Keratinocyte (primary cell): Measurements from ENCODE around the gene CSH2. TPM values are rescaled to one million over a fixed set of nuclear protein-coding genes. Genes with fewer than 3 reads are reported as not detected.

Experiments
- DNase-seq: peaks from one replicate; pipeline ENCODE4 v3.0.0-alpha.2; 2011; ENCODE audit warnings: low read depth, missing footprints, low spot score
- FAIRE-seq: peaks from 2 replicates; lab custom pipeline; 2011; peaks lifted over from hg19 to GRCh38; lab: Jason Lieb, UNC
- H2AFZ ChIP-seq: 2 replicates; pipeline ENCODE4 v1.6.0; 2012; ENCODE audit warnings: low read length, control low read depth, inconsistent platforms; ENCODE audit not compliant: control insufficient read depth
- H3K27ac ChIP-seq: 2 replicates; pipeline ENCODE4 v1.5.1; 2011; ENCODE audit warnings: low read length; ENCODE audit not compliant: control insufficient read depth, insufficient read depth
- H3K27me3 ChIP-seq: 3 replicates; pipeline ENCODE4 v1.6.0; 2011; ENCODE audit warnings: low read length; ENCODE audit not compliant: control insufficient read depth, insufficient read depth; ENCODE audit errors: extremely low read depth
- H3K36me3 ChIP-seq, 2 experiments: 2 replicates in 1 of 2; 3 replicates in 1 of 2; pipeline ENCODE4 v1.5.1; 2011; ENCODE audit warnings: low read length in 2 of 2, mild to moderate bottlenecking in 1 of 2; ENCODE audit not compliant: control insufficient read depth in 2 of 2, insufficient read depth in 2 of 2; ENCODE audit errors: extremely low read depth in 1 of 2
- H3K4me1 ChIP-seq: 3 replicates; pipeline ENCODE4 v1.5.1; 2011; ENCODE audit warnings: low read length; ENCODE audit not compliant: control insufficient read depth, insufficient read depth; ENCODE audit errors: extremely low read depth
- H3K4me2 ChIP-seq: 3 replicates; pipeline ENCODE4 v1.6.0; 2011; ENCODE audit warnings: low read depth, low read length; ENCODE audit not compliant: control insufficient read depth, insufficient read depth; ENCODE audit errors: extremely low read depth
- H3K4me3 ChIP-seq, 3 experiments: fragments of 200-600 bp in 1 of 3; sonication (generic) in 1 of 3; 2 replicates in 2 of 3; 3 replicates in 1 of 3; pipeline ENCODE4 v1.5.1; 2011 to 2016; ENCODE audit warnings: low read length in 3 of 3, mild to moderate bottlenecking in 3 of 3, control low read depth in 2 of 3, inconsistent platforms in 1 of 3, low read depth in 1 of 3, mixed read lengths in 1 of 3, mixed run types in 1 of 3, moderate library complexity in 1 of 3; ENCODE audit not compliant: control insufficient read depth in 2 of 3, insufficient read depth in 2 of 3; ENCODE audit errors: extremely low read depth in 1 of 3
- H3K79me2 ChIP-seq: 2 replicates; pipeline ENCODE4 v1.6.0; 2012; ENCODE audit warnings: low read length; ENCODE audit not compliant: control insufficient read depth, insufficient read depth
- H3K9ac ChIP-seq: 3 replicates; pipeline ENCODE4 v1.6.0; 2011; ENCODE audit warnings: low read length; ENCODE audit not compliant: control insufficient read depth, insufficient read depth; ENCODE audit errors: extremely low read depth
- H3K9me1 ChIP-seq: 3 replicates; pipeline ENCODE4 v1.6.0; 2011; ENCODE audit warnings: low read length; ENCODE audit not compliant: control insufficient read depth, insufficient read depth; ENCODE audit errors: extremely low read depth
- H3K9me3 ChIP-seq: 2 replicates; pipeline ENCODE4 v1.5.1; 2012; ENCODE audit warnings: low read depth, low read length; ENCODE audit not compliant: control insufficient read depth
- H4K20me1 ChIP-seq: 3 replicates; pipeline ENCODE4 v1.6.0; 2011; ENCODE audit warnings: low read length; ENCODE audit not compliant: control insufficient read depth, insufficient read depth; ENCODE audit errors: extremely low read depth
- EZH2 ChIP-seq: IDR thresholded peaks from one replicate; pipeline ENCODE4 v1.6.1; 2012; ENCODE audit warnings: inconsistent platforms, mild to moderate bottlenecking, low read length, moderate library complexity
- dilution Hi-C: fragments of 300-500 bp; cut with MboI; formaldehyde crosslinking; loops from one replicate; pipeline ENCODE4 v1.7.0; 2020; ENCODE audit warnings: low sequenced_read_pairs; ENCODE audit not compliant: extremely low pct_ligation_motif_present
- polyA plus RNA-seq, 5 experiments: library from polyadenylated mRNA; depleted of rRNA in 3 of 5; stranded (reverse) in 3 of 5; stranded (forward) in 1 of 5; unstranded in 1 of 5; fragments of >200 nt; gene quantifications; 1 replicate in 1 of 5; 2 replicates in 3 of 5; 3 replicates in 1 of 5; pipeline versions ENCODE4 v1.2.1 to v1.2.3, GENCODE V29; 2011 to 2012; ENCODE audit warnings: missing spikeins in 2 of 5, low read depth in 1 of 5, low replicate concordance in 1 of 5
- TF ChIP-seq, protein P1 (sequence below), 3 experiments: IDR thresholded peaks in 1 of 3; conservative IDR thresholded peaks in 1 of 3; optimal IDR thresholded peaks in 1 of 3; 2 replicates in 2 of 3; 3 replicates in 1 of 3; pipeline versions ENCODE3 to v1.5.1; 2011; ENCODE audit warnings: low read length in 3 of 3, mild to moderate bottlenecking in 3 of 3, moderate library complexity in 2 of 3, control low read depth in 1 of 3, inconsistent platforms in 1 of 3; ENCODE audit not compliant: insufficient read depth in 2 of 3; ENCODE audit errors: extremely low read depth in 1 of 3

CSH2 gene
- polyA plus RNA-seq, 1 donor (not counting 4 experiments of a cell fraction or from before 2014, with no cell fraction given), result not detected

DNA sequence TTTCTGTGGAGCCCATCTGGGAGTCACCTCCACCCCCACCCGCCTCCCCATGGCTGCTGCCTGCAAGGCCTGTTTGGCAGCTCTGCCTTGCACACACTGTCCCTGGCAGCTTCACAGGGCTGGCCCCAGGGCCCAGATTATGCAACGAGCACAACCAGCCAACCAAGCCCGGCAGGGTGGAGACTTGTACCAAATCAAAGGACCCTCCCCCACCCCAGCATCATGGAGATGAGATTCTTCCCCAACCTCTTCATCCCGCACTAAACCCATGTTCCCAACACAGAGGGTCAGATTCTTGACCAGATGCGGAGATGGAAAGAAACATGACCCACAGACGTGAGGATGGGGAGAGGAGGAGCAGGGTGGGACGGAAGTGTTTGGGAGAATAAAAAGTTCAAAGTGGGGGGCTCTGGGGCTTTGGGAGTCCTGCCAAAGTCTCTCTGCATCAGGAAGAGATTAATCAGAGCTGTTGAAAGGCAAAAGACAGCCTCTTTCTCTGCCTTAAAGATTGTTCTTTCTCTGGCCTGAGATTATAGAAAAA is 34.8 kb downstream of the CSH2 start:
- Histone ChIP-seq H3K79me2 (peaks cover 55% of the 10 kb centered on the region), H3K36me3 (peaks cover 17 to 29% of the 10 kb centered on the region in 2 experiments), H3K9me3 (no peaks in the 10 kb centered on the region), H3K27ac (peak overlapping the region; percentile 13), H3K9ac (no peak overlapping the region), H2AFZ (no peak overlapping the region), H4K20me1 (peaks cover 11% of the 10 kb centered on the region), H3K27me3 (no peaks in the 10 kb centered on the region), H3K4me2 (peak overlapping the region; percentile 67), H3K9me1 (peaks cover 2% of the 10 kb centered on the region), H3K4me3 (peak overlapping the region in 1 of 3 experiments; percentile 11), H3K4me1 (peaks cover 52% of the 10 kb centered on the region)
- DNase-seq (peak; percentile 33), FAIRE-seq (no peak)
- no peak for TF ChIP-seq EZH2
- TF ChIP-seq, protein P1, sequence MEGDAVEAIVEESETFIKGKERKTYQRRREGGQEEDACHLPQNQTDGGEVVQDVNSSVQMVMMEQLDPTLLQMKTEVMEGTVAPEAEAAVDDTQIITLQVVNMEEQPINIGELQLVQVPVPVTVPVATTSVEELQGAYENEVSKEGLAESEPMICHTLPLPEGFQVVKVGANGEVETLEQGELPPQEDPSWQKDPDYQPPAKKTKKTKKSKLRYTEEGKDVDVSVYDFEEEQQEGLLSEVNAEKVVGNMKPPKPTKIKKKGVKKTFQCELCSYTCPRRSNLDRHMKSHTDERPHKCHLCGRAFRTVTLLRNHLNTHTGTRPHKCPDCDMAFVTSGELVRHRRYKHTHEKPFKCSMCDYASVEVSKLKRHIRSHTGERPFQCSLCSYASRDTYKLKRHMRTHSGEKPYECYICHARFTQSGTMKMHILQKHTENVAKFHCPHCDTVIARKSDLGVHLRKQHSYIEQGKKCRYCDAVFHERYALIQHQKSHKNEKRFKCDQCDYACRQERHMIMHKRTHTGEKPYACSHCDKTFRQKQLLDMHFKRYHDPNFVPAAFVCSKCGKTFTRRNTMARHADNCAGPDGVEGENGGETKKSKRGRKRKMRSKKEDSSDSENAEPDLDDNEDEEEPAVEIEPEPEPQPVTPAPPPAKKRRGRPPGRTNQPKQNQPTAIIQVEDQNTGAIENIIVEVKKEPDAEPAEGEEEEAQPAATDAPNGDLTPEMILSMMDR (optimal IDR thresholded peaks at IDR 0.05 in 1 of 3, IDR thresholded peaks at IDR 0.05 in 1 of 3, conservative IDR thresholded peaks at IDR 0.05 in 1 of 3; ENCODE audit: extremely low read depth in 1 of 3, insufficient read depth in 2 of 3, low read length in 3 of 3), result no peak
- dilution Hi-C loops, result no loop called here

DNA sequence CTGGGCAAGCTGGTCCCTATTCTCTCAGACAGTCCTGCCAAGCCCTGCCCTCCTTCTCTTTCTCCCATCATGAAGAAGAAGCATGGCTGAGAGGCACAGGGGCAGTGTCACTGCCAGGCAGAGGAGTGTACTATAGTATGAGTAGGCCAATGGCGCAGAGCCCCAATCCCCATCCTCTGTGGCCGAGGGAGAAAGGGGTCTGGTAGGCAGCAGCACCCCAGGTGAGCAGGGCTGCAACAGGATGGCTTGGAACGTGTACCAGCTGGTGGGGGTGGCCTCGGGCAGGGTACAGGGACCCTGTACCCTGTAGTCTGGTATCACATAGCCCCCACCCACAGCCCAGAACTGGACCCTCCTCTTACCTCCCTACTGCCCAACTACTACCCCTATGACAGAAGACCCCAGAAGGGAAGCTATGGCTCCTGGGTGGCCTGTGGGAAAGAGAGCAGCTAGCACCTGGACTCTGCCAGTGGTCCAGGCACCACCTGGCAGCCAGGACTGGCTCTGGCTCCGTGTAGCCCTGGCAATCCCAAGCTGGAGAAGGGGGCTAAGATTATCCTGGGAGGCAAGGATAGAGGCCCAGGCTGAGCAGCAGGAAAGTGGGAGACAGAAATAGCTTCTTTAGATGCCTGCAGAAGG is 35.4 kb downstream of the CSH2 start:
- dilution Hi-C loops, result no loop called here
- Histone ChIP-seq H3K79me2 (peaks cover 55% of the 10 kb centered on the region), H3K27ac (no peak overlapping the region), H3K4me3 (no peak overlapping the region), H4K20me1 (peaks cover 11% of the 10 kb centered on the region), H3K4me2 (peak overlapping the region; percentile 67), H3K36me3 (peaks cover 23 to 35% of the 10 kb centered on the region in 2 experiments), H2AFZ (no peak overlapping the region), H3K9me1 (peaks cover 2% of the 10 kb centered on the region), H3K9me3 (no peaks in the 10 kb centered on the region), H3K27me3 (no peaks in the 10 kb centered on the region), H3K4me1 (peaks cover 49% of the 10 kb centered on the region), H3K9ac (peak overlapping the region; percentile 16)
- no peak for DNase-seq
- FAIRE-seq, result no peak
- no peak for TF ChIP-seq EZH2
- TF ChIP-seq, protein P1 (optimal IDR thresholded peaks at IDR 0.05 in 1 of 3, IDR thresholded peaks at IDR 0.05 in 1 of 3, conservative IDR thresholded peaks at IDR 0.05 in 1 of 3; ENCODE audit: extremely low read depth in 1 of 3, insufficient read depth in 2 of 3, low read length in 3 of 3), result no peak
